K562 (cell line): Measurements from ENCODE around the gene FAT2.

Experiments used
- CC2D1A ChIP-seq: fragments of 450-650 bp; IDR thresholded peaks from 2 replicates; pipeline ENCODE4 v1.6.1; 2017; ENCODE audit warnings: mild to moderate bottlenecking
- CHD7 ChIP-seq: fragments of 200-600 bp; sonication (generic); IDR thresholded peaks from one replicate; pipeline ENCODE4 v1.6.1; 2012; ENCODE audit warnings: mild to moderate bottlenecking, low read depth, low read length, inconsistent platforms
- ESRRA ChIP-seq: fragments of 450-650 bp; IDR thresholded peaks from 2 replicates; pipeline ENCODE4 v1.6.1; 2014; ENCODE audit warnings: low read depth, mild to moderate bottlenecking, moderate library complexity, borderline replicate concordance
- KDM1A ChIP-seq, 2 experiments: fragments of 450-650 bp; IDR thresholded peaks; 2 replicates each; pipeline ENCODE4 v1.6.1; 2016; ENCODE audit warnings: mild to moderate bottlenecking in 2 of 2
- MAX ChIP-seq: sonication (generic); formaldehyde crosslinking; IDR thresholded peaks from 2 replicates; pipeline ENCODE4 v1.9.0; 2022; ENCODE audit warnings: mild to moderate bottlenecking, missing genetic modification reagents
- NFE2L1 ChIP-seq: fragments of 450-650 bp; IDR thresholded peaks from 2 replicates; pipeline ENCODE4 v1.6.1; 2016; ENCODE audit warnings: missing genetic modification characterization, low read depth, mild to moderate bottlenecking, missing compliant biosample characterization, moderate library complexity, borderline replicate concordance
- PRDM10 ChIP-seq: fragments of 450-650 bp; IDR thresholded peaks from 2 replicates; pipeline ENCODE4 v1.6.1; 2018; ENCODE audit not compliant: partially characterized antibody
- ZNF232 ChIP-seq: sonication (generic); formaldehyde crosslinking; IDR thresholded peaks from 2 replicates; pipeline ENCODE4 v1.8.0; 2022; ENCODE audit warnings: mild to moderate bottlenecking, missing genetic modification reagents

GRCh38 chr5:151612689-151613427 is 21.7 kb upstream of the FAT2 start:
- TF ChIP-seq ZNF232 (CRISPR knock-in tag) (no peak), MAX (CRISPR knock-in tag) (no peak), KDM1A (IDR thresholded peaks at IDR 0.05) (no peak), NFE2L1 (no peak), CC2D1A (no peak), ESRRA (no peak), CHD7 (no peak), PRDM10 (no peak)
